Measurements from ENCODE around the gene UGP2. TPM values are rescaled to one million over a fixed set of nuclear protein-coding genes. Genes with fewer than 3 reads are reported as not detected.

Gene UGP2
- total and polyA plus RNA-seq, 2 donors (not counting 1 experiment from before 2014, with no cell fraction given): 19.1 to 68.8 TPM

- DNase-seq (no peak), ATAC-seq (ENCODE audit: low read depth) (no peak)
- Histone ChIP-seq H3K9me3 (ENCODE audit: control extremely low read depth in 1 of 3, control insufficient read depth in 2 of 3, insufficient read depth in 1 of 3, low read length in 2 of 3) (peaks cover 0 to 1% (median 0%) of the 10 kb centered on the region in 3 donors), H2AFZ (ENCODE audit: insufficient read depth, low read depth, low read length, poor library complexity, severe bottlenecking) (no peak overlapping the region), H3K4me1 (ENCODE audit: control insufficient read depth in 2 of 2, insufficient read depth in 2 of 2, low read length in 2 of 2) (no peaks in the 10 kb centered on the region), H3K36me3 (replicated peaks in 1 of 2; ENCODE audit: control extremely low read depth in 1 of 2, control insufficient read depth in 1 of 2, extremely low read depth in 1 of 2, insufficient read depth in 2 of 2, low read length in 1 of 2) (peaks cover 1 to 28% of the 10 kb centered on the region in 2 experiments), H3K79me2 (ENCODE audit: control insufficient read depth, insufficient read depth, low read length) (peaks cover 24% of the 10 kb centered on the region), H3K9ac (ENCODE audit: low read length) (no peak overlapping the region), H3K27ac (ENCODE audit: low read length in 2 of 2) (no peak overlapping the region), H3K27me3 (replicated peaks in 1 of 4; ENCODE audit: control extremely low read depth in 1 of 4, control insufficient read depth in 3 of 4, insufficient read depth in 4 of 4, low read length in 3 of 4) (no peaks in the 10 kb centered on the region), H4K20me1 (ENCODE audit: control insufficient read depth, insufficient read depth, low read length, poor library complexity, severe bottlenecking) (peaks cover 19% of the 10 kb centered on the region), H3K4me2 (replicated peaks; ENCODE audit: low read depth, low read length, poor library complexity, severe bottlenecking) (no peak overlapping the region), H3K4me3 (ENCODE audit: control extremely low read depth in 1 of 5, extremely low read depth in 1 of 5, insufficient read depth in 1 of 5, low read depth in 2 of 5, low read length in 4 of 5) (no peak overlapping the region)
- 91% methylated on average over 2 of the region's 3 CpGs for WGBS (ENCODE audit: insufficient coverage)
- H3K27me3 Mint-ChIP-seq: no peaks in the 10 kb centered on the region
- ChIA-PET POLR2A (no interaction called here), CTCF (interaction anchor here (5.7 kb wide), 1 partner anchor 12 kb away, joined by 34 read pairs; no protein-coding TSS in a partner anchor)
- H3K27ac Mint-ChIP-seq: no peak overlapping the region
- intact Hi-C loops (cut with micrococcal nuclease): no loop called here
- no peaks in the 10 kb centered on the region for H3K9me3 Mint-ChIP-seq (ENCODE audit: insufficient read depth)
- TF ChIP-seq CTCF (IDR thresholded peaks at IDR 0.05) (no peak), EZH2 (IDR thresholded peaks at IDR 0.05; ENCODE audit: borderline replicate concordance, insufficient read depth, low read depth, low read length, poor library complexity, severe bottlenecking) (no peak)
- H3K4me3 Mint-ChIP-seq: no peak overlapping the region
- H3K4me1 Mint-ChIP-seq: peaks cover 8% of the 10 kb centered on the region
Observed at GRCh38 chr2:63875559-63876245, 34.0 kb downstream of the UGP2 start.

GRCh38 chr2:63876311-63876710, 34.6 kb downstream of the UGP2 start:
- TF ChIP-seq CTCF (IDR thresholded peaks at IDR 0.05): no peak
- TF ChIP-seq EZH2 (IDR thresholded peaks at IDR 0.05; ENCODE audit: borderline replicate concordance, insufficient read depth, low read depth, low read length, poor library complexity, severe bottlenecking): no peak
- Histone ChIP-seq H3K79me2 (ENCODE audit: control insufficient read depth, insufficient read depth, low read length) (peaks cover 24% of the 10 kb centered on the region), H3K4me3 (ENCODE audit: control extremely low read depth in 1 of 5, extremely low read depth in 1 of 5, insufficient read depth in 1 of 5, low read depth in 2 of 5, low read length in 4 of 5) (no peak overlapping the region), H3K9ac (ENCODE audit: low read length) (no peak overlapping the region), H2AFZ (ENCODE audit: insufficient read depth, low read depth, low read length, poor library complexity, severe bottlenecking) (no peak overlapping the region), H3K4me2 (replicated peaks; ENCODE audit: low read depth, low read length, poor library complexity, severe bottlenecking) (no peak overlapping the region), H3K27ac (ENCODE audit: low read length in 2 of 2) (no peak overlapping the region), H3K4me1 (ENCODE audit: control insufficient read depth in 2 of 2, insufficient read depth in 2 of 2, low read length in 2 of 2) (no peaks in the 10 kb centered on the region), H3K27me3 (replicated peaks in 1 of 4; ENCODE audit: control extremely low read depth in 1 of 4, control insufficient read depth in 3 of 4, insufficient read depth in 4 of 4, low read length in 3 of 4) (no peaks in the 10 kb centered on the region), H3K36me3 (replicated peaks in 1 of 2; ENCODE audit: control extremely low read depth in 1 of 2, control insufficient read depth in 1 of 2, extremely low read depth in 1 of 2, insufficient read depth in 2 of 2, low read length in 1 of 2) (peaks cover 1 to 31% of the 10 kb centered on the region in 2 experiments), H4K20me1 (ENCODE audit: control insufficient read depth, insufficient read depth, low read length, poor library complexity, severe bottlenecking) (peaks cover 16% of the 10 kb centered on the region), H3K9me3 (ENCODE audit: control extremely low read depth in 1 of 3, control insufficient read depth in 2 of 3, insufficient read depth in 1 of 3, low read length in 2 of 3) (peaks cover 0 to 1% (median 0%) of the 10 kb centered on the region in 3 donors)
- ATAC-seq (ENCODE audit: low read depth) (no peak), DNase-seq (no peak)
- H3K4me3 Mint-ChIP-seq: no peak overlapping the region
- POLR2A ChIA-PET: no interaction called here
- CTCF ChIA-PET: interaction anchor here (5.7 kb wide), 1 partner anchor 13 kb away, joined by 34 read pairs; no protein-coding TSS in a partner anchor
- WGBS (ENCODE audit: insufficient coverage): no CpG with 5 or more reads among the region's 5 CpGs
- H3K9me3 Mint-ChIP-seq (ENCODE audit: insufficient read depth): no peaks in the 10 kb centered on the region
- peaks cover 8% of the 10 kb centered on the region for H3K4me1 Mint-ChIP-seq
- intact Hi-C loops (cut with micrococcal nuclease): no loop called here
- H3K27me3 Mint-ChIP-seq: no peaks in the 10 kb centered on the region
- no peak overlapping the region for H3K27ac Mint-ChIP-seq

All from B cell (primary cell).